GM19372 (cell line): Measurements from ENCODE around the gene HPS5.

Experiments
- ATAC-seq: cut with Tn5 transposase; IDR thresholded peaks from one replicate; pipeline ENCODE4 v1.9.1; 2021; ENCODE audit warnings: mild to moderate bottlenecking, low read depth, moderate library complexity; ENCODE audit not compliant: unreplicated experiment

HPS5 gene

GRCh38 chr11:18322818-18323570, 1.1 kb upstream of the HPS5 start:
- ATAC-seq: no peak

GRCh38 chr11:18321578-18321968, 367 bp downstream of the HPS5 start:
- peak; percentile 0 for ATAC-seq

- no peak for ATAC-seq
These were observed 1.3 kb downstream of the HPS5 start for GRCh38 chr11:18320617-18321016.

GRCh38 chr11:18319914-18320313, 2.0 kb downstream of the HPS5 start:
- ATAC-seq: no peak

- ATAC-seq: no peak
These were observed 4.4 kb downstream of the HPS5 start for GRCh38 chr11:18317551-18317950.

- ATAC-seq: no peak
These were observed 6.0 kb downstream of the HPS5 start for GRCh38 chr11:18315893-18316292.

- ATAC-seq: no peak
These were observed 7.0 kb downstream of the HPS5 start for GRCh38 chr11:18314784-18315523.

GRCh38 chr11:18313965-18314763, 7.8 kb downstream of the HPS5 start:
- no peak for ATAC-seq

- no peak for ATAC-seq
These were observed 9.1 kb downstream of the HPS5 start for GRCh38 chr11:18312663-18313420.

GRCh38 chr11:18312012-18312411, 9.9 kb downstream of the HPS5 start:
- ATAC-seq: no peak

GRCh38 chr11:18310800-18311340, 11.1 kb downstream of the HPS5 start:
- ATAC-seq: no peak

- ATAC-seq: no peak
These were observed 12.2 kb downstream of the HPS5 start for GRCh38 chr11:18309691-18310090.

GRCh38 chr11:18308242-18308641, 13.7 kb downstream of the HPS5 start:
- ATAC-seq: no peak

- no peak for ATAC-seq
These were observed 14.3 kb downstream of the HPS5 start for GRCh38 chr11:18307461-18308139.

GRCh38 chr11:18304745-18305144, 17.2 kb downstream of the HPS5 start:
- no peak for ATAC-seq

- ATAC-seq: no peak
These were observed 22.2 kb downstream of the HPS5 start for GRCh38 chr11:18299721-18300120.

GRCh38 chr11:18295316-18295715, 26.6 kb downstream of the HPS5 start:
- ATAC-seq: no peak

- ATAC-seq: no peak
These were observed 27.1 kb downstream of the HPS5 start for GRCh38 chr11:18294862-18295261.

GRCh38 chr11:18288911-18289310, 33.0 kb downstream of the HPS5 start:
- no peak for ATAC-seq

- ATAC-seq: no peak
These were observed 36.1 kb downstream of the HPS5 start for GRCh38 chr11:18285841-18286240.
